Measurements from ENCODE around the gene SLC8A1.

SLC8A1 gene

DNA sequence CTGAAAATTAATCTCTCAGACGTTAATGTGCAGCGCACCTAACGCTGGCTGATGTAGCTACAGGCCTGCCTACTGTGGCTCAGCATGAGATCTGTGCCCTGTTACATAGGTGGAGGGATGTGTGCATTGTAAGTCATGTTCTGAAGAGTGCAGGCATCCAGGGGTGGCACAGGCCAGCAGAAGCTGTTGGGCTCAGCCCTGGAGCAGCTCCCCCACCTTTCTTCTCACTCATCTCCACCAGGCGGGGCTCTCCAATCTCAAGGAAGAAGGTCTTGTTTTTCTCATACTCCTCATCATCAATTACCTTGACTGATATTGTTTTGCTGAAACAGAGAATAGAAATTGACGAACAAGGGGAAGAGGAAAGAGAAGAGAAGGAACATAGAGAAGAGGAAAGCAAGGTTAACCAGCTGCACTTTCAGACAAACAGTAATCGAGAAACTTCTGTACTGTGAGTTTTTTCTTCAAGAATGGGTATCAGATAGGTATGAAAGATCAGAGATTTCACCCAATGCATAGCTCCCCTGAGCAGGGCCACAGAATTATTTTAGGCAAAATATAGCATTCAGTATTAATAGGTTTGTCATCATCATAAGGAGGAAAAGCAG, 273.6 kb downstream of the SLC8A1 start:
- no peak for DNase-seq

DNA sequence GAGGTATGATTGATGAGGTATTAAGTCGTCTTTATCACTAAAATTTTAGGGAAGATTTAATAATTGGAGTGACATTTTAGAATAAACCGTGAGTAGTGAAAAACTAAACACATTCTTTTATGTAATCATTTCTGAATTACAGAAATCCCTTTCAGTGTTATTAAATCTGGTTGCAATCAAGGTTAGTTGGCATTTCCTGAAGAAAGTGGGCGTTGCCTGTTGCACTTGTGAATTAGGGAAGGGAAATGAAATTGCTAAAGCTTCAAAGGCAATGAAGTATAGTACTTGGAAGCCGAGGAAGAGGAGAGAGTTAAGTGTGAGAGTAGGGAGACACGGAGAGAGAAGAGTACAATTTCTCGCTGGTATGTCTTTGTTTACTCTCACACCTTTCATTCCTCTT, 274.5 kb downstream of the SLC8A1 start:
- DNase-seq: no peak

DNA sequence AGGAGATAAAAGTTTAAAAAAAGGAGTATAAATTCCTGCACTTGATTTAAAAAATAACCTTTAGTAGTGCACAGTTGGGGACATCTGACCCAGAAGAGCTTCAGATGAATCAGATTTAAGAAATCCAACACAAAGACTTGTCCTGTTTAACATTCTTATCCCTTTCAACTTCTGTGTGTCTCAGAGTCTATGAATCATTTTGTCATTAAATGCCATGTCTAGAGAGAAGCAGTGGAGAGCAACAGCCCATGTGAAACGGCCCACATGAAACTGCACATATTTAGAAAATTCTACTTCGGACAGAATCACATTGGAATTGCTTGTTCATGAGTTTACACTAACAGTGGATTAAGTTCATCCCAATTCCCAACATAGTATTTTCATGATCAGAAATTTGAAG, 278.6 kb downstream of the SLC8A1 start:
- DNase-seq: no peak

DNA sequence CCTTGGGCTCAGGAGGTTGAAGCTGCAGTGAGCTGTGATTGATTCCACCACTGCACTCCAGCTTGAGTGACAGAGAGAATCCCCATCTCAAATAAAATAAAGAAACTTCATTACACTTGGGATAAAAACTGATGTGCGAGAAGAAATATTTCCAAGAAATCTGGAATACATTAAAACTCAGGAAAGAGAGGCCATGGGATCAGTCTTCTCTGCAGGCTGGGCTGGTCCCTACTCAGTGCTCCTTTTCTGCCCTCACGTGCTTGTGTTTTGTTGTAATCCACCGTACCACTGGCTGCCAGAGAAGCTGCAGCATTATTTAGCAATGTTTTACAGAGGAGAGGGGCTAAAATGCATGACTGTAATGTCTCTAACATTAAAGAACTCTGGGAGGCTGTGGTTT, 282.0 kb downstream of the SLC8A1 start:
- no peak for DNase-seq

DNA sequence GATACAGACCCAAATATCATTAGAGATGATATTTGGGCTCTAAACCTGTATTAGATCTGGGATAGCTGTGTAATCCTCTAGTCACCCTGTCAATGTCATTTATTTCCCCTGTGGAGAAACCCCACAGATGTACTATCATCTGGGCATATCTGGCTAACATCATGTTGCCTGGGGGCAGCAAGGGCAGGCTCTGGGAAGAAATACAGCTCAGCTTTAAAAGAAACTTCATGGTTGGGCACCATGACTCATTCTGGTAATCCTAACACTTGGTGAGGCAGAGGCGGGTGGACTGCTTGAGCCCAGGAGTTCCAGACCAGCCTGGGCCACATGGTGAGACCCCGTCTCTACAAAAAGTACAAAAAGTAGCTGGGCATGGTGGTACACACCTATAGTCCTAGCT, 282.5 kb downstream of the SLC8A1 start:
- DNase-seq: no peak

DNA sequence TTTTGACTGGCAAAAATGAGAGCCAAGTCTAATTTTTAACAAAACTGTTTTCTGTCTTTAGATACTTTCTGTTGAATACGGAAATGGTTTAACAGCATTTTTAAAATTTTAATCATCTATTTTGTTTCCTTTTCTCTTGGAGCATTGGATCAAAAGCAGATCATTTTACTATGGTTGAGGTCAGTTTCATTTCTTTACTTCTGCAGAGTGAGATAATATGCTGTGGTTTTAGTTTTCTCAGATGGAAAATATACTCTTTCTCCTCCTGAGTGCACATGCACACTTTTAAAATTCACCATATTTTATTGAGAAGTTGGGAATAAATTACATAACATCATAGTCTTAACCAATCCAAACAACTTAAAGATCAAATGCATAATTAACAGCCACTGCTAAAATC, 283.3 kb downstream of the SLC8A1 start:
- DNase-seq: no peak

DNA sequence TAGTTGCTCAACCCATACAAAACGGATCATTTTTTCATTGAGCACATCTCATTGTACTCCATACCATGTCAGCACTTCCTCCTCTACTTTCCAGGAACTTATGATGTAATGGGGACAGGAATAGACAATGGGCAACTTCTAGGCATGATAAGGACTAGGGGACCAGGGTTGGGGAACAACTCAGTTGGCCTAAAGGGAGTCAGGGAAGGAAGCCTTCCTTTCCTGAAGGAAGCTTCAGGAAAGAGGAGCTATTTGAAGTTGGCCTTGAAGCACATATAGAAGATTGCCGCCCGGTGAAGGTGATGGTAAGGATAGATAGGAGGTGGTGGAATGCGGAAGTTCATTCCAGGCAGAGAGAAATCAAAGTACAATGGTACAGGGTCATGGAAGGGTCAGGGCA, 283.9 kb downstream of the SLC8A1 start:
- DNase-seq: no peak

DNA sequence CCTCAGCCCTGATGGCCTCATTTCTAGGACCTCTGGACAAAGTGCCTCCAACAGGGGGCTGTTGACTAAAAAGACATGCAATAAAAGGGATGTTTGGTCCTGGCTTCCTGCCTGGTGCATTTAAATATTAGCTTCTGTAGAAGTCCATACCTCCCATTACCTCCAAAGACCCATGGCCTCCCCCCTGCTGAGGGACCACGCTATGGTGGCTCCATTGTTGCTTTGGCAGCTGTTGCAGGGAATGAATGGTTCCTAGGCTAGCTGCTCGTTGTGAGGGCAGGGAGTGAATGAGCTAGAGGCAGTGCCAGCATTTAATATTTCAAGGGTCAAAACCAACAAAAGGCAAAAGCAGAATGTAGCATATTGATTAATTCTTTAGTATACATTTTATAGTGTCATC, 285.9 kb downstream of the SLC8A1 start:
- no peak for DNase-seq

DNA sequence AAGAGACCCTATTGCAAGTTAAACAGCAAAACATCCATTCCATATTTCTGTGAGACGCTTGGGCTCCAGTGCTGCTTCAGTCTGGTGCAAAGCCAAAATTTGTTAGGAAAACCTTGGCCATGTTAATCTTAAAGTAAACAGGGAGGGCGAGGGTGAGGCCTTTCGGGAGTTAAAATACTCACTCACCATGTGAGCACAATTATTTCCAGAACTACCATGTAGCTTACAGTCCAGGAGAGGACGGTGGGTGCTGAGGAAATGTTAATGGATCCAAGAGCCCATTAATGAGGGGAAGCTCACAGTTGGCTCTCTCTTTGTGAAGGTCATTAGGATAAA, 286.4 kb downstream of the SLC8A1 start:
- DNase-seq: no peak

DNA sequence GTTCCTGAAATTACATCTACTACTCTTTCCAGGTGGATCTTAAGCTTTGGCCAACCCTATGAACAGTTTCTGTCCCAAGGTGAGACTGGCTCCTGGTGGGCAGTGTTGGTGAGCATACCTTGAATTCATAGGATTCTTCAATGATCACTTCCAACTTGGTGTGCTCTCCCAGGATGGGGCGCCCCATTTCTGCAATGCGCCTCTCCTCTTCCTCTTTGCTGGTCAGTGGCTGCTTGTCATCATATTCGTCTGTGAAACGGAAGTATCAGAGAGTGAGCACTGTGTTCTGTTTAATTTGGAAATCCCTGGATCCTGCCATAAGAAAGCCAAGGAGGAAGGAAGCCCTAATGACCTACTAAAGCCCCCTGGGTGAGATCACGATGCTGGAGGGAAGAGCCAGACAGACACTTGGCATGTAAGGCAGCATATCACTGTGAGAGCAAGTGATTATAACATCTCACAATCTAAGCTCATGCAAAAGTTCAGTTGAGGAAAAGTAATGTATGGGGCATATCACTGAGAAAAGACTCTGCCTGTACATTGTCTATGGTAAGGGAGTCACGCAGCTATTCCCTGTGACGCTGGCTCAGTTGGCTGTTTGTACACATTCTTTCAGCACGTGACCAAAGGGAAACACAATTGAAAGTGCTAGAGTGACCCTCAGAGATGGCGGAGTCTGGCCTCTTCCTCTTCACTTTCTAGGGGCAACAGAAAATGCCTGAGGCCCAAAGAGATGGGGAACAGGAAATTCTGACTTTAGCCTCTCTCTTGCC, 287.0 kb downstream of the SLC8A1 start:
- DNase-seq: no peak

DNA sequence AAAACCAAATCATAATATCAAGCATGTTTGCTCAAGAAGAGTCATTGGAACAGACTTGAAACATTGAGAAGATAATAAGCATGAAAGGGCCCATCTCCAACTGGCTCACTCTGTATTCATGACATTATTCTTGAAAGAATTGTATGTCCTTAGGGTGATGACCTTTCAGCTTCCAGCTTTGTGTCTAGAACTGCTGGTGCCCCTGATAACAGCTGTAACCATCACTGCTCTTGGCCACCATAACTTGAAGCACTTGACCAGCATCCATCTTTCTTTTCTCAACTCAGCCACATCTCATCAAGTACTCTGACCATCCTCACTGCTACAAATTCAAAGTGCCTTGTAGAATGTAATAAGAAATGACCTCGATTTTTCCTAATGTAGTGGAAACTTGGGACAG, 289.9 kb downstream of the SLC8A1 start:
- DNase-seq: no peak

DNA sequence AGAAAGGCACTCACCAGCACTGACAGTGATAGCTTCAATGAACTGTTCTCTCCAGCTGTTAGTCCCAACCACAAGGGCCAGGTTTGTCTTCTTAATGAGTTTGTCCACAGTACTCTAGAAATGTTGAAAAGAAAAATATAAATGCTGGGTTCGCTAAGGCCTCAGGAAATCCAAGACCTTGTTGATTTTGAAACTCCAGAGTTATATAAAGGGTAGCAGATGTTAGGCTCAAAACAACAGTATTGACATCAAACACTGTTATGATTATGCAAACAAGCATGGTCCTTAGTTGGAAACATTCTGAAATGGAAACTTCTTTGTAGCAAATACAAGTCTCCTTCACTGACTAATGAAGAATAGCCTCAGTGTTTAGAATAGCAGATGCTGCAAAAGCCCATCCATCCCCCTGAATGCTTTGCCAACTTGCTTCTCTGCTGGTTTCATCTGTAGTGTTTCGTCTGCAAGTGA, 291.1 kb downstream of the SLC8A1 start:
- DNase-seq: no peak

DNA sequence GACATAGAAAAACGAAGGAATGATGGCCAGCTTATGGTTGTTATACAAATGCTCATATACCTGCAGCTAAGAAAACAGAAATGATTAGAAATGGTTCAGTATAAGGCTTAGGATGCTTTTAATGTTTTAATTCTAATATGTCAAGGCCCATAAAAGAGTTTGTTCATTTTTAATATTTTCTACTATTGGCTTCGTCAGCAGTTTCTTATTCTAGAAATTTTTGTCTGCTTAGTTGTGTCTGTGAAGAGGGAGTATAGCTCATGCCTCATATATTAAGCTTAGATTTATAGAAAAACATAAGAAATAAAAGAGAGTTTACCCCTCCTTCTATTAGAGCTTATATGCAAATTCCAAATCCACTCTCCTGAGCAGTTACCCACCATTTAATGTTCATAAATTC, 292.6 kb downstream of the SLC8A1 start:
- DNase-seq: no peak

DNA sequence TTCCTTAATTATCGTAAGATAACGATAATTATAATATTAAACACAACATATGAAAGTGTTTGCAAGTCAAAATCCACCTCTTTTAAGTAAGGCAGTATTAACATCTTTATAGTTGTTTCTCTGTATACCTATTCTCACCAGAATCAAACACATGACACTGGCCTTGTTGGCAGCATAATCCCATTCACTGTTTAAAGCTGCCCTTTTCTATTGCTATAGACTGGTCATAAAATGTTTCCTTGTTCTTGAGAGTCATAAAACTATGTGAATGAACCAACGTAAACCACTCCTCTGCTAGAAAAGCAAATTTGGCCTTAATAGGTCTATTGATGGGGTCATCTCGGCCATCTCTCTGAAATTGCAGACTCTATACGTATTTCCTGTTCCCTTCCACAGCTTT, 293.1 kb downstream of the SLC8A1 start:
- DNase-seq: no peak

DNA sequence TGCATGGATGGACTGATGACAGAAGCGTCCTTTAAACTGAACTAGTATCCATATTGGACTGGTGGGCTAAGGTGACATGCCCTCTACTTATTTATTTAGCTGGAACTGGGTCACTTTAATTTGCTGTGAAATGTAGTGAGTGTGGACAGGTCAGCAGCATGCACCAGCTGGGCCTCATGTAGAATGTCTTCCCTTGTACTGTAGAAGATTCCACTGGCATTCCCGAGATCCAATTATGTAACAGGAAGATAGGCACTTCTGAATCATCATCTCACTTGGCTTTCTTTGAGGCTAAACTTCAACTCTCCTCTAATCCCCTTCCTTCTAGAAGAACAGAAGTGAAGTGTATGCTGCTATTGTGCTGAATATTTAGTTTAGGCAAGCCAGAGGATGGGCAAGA, 296.2 kb downstream of the SLC8A1 start:
- DNase-seq: no peak

DNA sequence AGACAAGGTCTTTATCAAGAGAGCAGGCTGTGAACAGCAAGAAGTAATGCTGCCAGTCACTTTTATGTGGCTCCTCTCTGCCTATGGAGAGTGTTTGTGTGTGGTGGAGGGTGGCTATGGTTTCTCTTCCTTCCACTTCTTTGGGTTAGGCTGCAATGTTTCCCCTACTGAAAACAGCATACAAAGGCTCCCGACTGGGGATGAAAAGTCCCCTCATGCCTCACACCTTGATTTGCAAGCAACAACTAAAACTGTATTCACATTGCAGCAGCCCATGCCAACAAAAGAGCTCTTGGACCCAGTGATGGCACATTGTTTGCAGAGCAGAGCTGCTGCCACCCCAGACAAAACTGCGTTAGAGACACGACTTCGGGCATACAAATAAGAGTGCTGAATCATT, 301.6 kb downstream of the SLC8A1 start:
- no peak for DNase-seq

DNA sequence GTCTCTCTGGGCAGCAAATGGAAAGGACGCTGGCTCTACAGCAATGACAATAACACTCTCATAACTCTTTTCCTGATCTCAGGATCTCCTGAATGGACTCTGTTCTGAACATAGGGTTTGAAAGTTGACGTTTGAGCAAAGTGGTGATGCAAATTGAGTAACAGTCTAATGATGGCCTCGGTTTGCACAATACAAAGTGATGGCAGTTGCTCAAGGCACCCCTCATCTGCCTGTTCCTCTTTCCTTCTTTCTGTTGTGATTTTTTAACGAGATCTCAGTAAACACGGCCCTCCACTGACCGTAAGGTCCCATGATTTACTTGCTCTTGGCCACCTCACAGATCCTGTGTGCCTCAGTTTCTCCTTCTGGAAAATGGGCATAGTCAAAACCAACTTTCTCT, 303.6 kb downstream of the SLC8A1 start:
- DNase-seq: no peak

DNA sequence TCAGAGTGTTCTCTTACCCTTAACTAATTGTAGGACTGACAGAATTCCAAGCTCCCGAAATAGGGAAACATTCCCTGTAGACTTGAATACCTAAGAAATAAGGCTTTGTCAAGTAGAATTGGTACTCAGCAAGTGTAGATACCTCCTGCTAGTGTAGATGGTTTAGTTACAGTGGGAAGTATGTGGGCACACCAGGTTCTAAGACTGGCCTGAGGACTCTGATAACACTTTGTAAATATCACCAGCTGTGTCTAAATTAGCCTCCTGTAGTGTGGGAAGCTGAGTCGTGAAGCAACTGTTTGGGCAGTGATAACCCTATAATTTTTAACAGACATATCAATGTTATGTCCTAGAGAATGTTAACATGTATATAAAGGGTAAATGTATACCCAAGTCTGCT, 304.5 kb downstream of the SLC8A1 start:
- no peak for DNase-seq

DNA sequence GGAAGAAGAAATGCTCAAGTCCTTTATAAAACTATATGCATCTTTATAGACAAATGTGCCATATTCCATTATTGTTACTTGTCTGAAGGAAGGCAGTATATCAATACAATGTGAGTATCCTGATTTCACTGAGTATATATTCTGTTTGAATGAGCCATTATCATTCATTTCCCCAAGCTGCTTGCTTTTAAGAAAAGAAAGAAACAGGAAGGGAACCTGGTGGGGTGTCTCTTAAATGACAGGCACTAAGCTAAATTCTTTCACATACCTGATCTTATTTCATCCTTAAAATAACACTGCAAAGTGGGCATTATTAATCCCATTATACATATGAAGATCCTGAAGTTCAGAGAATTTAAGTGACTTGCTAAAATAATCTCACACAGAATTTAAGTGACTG, 307.9 kb downstream of the SLC8A1 start:
- DNase-seq: no peak

DNA sequence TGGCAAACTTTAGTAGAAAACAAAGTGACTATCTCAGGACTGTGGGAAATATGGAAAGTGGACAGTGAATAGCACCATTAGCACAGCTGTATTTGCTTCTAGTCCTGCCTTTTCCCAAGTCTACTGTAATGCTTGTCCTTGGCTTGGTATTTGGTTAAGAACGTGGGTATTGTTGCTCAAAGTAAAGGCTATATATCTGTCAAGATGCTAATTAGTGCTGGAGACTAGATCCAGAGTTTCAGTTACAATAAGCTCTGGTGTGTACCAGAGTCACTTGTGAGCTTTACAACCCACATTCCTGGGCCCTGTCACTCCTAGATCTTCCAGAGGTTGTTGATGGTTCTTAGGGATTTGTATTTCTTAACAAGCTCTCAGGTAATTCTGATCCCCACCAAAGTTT, 313.6 kb downstream of the SLC8A1 start:
- no peak for DNase-seq

DNA sequence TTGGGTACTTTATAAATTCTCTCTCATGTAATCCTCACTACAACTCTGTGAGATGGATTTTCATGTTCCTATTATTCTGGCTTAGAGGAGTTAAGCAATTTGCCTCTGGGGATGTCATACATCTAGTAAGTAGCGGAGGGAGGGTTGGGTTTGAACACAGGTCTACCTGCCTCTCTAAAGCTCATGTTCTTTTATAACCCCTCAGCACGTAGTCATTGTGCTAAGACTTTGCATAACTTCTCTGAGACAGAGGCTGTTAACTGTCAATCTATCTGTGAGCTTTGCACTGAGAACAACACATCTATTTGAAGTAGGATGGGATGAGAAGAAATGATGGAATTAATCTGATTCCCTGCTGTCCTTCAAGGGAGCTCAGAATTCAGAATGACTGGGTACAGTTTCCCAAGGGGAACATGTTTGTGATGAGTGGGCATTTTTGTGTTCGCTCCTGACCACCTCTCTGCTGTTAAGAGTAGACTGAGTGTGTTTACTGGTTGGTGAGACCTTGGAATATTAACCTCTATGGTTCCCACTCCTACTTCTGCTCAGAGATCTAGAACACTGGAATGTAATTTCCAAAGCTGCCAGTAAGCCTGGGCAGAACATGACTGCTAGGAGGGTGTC, 320.7 kb downstream of the SLC8A1 start:
- no peak for DNase-seq

DNA sequence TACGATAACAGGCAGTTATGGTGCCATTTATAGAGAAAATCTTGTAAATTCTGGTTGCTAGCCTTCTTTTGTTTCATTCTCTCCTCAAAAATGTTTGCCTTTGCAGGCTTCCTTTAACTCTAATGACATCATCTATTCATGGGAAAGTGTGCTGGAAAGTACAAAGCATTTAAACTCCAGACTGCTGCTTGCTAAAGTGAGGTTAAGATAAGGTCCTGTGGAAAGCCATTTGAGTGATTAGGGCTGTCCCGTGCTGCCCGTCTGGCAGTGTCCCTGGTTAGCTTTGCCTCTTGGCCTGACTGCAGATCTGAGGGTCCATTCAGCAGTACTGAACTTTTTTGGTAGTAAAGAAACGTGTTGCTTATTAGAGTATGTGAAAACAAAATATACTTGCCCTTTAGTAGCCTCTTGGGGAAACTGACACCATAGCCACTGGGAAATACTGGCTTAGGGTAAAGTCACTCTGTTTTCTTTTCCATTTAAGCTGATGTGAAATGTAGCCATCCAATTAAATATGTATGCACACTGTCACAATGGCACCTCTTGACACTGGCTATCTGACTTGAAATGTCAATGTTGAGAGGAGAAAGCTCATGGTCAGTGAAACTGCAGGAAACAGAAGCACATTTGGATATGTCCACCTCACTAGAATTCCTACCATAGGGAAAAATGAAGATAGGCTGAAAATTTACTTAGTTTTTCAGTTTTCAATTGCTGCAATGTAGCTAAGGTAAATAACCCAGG, 321.5 kb downstream of the SLC8A1 start:
- no peak for DNase-seq

DNA sequence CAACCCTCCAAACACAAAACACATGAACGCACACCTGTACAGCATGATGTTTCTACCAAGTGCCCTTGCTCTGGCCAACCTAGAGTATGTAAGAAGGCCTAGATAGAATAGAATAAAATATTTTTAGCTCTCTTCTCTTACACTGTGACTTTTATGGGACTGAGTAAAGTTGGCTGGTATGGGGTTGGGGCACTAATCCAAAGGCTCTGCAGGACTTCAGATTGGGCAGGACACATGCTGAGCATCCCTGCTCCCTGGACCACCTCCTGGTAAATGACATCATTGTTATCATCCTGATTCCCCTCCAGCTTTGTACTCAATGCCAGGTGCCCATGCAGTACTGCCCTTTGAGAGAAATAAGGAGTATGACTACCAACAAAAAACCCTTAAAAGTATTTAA, 322.2 kb downstream of the SLC8A1 start:
- DNase-seq: no peak

DNA sequence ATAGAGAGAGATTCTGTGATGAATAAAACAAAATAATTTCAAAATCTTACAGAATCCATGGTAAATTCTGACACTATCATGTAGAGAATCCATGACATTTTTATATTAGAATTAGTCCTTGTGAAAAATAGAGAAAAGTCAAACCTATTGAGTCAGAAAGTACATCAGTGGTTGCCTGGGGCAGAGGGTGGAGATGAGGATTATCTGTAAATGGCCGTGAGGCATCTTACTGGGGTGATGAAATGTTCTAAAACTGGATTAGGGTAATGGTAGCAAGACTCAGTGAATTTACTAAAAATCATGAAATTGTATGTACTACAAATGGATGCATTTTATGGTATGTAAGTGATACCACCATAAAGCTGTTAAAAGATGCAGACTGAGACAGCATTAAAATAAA, 323.1 kb downstream of the SLC8A1 start:
- DNase-seq: no peak

Measured in NCI-H187 (cell line).